DMS 273 (cell line): ENCODE measurements around the gene PLEKHB2.
"Not testable (repeated sequence)": the region's sequence is repeated elsewhere in the genome, so short reads cannot be mapped to it uniquely, and the experiment has no call there.

ENCODE experiments used
- DNase-seq: peaks from one replicate; lab custom pipeline; 2025; ENCODE audit not compliant: unreplicated experiment; lab: John Stamatoyannopoulos, UW

Gene PLEKHB2

DNA sequence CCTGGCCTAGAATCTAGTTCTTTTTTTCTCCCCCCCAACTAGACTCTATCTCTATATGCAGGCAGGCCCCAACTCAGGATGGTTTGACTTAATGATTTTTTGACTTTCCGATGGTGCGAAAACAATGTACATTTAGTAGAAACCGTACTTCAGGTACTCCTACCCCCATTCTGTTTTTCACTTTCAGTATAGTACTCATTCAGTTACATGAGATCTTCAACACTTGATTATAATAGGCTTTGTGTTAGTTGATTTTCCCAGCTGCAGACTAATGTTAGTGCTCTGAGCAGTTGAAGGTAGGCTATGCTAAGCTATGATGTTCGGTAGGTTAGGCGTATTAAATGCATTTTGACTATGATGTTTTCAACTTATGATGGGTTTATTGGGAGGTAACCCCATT, 37.7 kb downstream of the PLEKHB2 start:
- no peak for DNase-seq

DNA sequence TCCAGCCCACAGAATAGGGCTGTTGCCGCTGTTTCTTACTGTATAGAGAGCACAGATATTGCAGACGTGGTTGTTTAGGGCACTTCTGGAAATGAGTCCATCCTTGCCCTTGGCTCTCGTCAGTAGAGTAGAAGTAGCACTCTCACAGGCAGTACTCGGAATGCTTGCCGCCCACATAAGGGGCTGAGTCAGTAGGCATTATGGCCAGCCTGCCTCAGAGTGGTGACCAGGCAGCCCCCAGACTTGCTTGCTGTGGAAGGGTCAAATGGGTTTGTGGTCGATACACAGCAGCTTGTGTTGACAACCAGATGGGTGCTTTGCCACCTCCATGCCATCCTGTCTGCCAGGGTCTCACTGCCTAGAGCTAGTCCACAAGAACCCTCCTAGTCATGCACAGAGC, 38.7 kb downstream of the PLEKHB2 start:
- no peak for DNase-seq

DNA sequence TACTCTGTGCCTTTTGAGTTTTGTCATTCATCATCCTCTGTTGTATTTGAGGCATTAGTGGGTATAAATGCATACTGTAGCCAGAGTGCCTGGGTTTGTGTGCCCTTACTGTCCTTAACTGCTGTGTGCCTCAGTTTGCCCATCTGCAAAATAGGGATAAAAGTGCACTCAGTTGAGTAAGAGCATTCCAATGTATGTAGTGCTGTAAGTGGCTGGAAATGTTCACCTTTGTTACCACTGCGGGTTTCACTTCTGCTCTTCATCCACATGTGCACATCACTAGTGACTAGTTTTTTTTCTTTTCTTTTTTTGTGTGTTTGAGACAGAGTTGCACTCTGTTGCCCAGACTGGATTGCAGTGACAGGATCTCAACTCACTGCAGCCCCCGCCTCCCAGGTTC, 39.9 kb downstream of the PLEKHB2 start:
- no peak for DNase-seq

DNA sequence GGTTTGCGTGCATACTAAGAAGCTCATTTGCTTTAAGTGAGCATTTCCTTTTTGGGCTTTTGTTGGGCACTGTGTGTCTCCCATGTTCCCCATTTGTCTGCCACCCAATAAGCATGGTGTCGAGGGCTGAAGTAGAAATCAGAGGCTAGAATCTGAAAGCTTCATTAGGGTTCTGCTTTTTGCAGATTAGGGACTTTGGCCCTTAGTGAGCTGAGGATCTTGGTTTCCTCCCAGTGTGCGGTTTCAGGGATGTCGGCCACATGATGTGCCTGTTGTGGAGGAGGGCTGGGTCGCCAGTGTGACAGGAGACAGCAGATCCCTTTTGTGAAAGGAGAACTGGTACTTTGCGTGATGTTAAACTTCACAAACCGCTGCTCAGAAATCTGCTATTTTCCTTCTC, 41.1 kb downstream of the PLEKHB2 start:
- DNase-seq, result no peak

DNA sequence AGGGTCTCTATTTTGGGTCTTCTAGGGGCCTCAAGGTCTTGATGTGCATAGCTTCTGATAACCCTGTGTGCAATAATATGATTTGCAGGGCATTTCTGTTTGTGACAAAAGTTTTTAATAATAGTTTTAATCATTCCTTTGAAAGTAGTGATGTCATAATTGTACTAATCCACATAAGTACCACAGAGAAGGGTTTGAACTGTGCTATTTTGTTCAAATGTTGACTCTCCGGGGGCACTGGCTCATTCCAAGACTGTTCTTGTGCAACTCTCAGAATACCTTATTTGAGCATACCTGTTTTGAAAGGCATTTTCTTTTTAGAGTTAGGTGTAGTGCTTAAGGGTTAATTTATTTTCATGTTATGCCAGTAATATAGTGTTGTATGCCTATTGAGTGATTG, 41.6 kb downstream of the PLEKHB2 start:
- DNase-seq, result no peak

DNA sequence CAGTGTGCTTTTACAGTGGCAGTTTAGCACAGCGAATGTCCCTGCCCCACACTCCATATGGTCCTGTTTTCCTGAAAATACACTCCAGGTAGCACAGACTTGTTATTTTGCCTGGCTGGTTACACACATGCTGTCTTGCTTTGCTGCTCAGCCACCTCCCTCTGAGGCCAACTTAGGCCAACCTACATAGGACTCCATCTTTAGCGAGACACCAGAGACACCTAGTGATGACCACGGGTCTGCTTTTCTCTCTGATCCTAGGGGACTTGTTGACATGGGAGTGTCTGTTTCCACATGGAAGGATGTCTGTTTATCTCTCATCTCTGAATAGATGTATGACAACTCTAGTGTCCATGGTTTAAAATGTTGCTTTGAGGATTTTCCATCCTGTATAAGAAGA, 43.3 kb downstream of the PLEKHB2 start:
- peak; percentile 75 for DNase-seq

DNA sequence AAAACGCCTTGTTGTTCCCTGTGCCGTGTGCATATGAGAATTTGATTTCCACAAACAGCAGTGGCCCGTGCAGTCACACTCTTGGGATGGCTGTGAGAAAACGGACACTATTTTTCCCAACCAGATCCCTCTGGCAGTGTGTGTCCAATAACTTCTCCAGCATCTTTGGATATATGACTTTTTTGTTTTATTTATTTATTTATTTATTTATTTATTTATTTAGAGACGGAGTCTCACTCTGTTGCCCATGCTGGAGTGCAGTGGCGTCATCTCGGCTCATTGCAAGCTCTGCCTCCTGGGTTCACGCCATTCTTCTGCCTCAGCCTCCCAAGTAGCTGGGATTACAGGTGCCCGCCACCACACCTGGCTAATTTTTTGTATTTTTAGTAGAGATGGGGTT, 45.0 kb downstream of the PLEKHB2 start:
- DNase-seq, result not testable (repeated sequence)

DNA sequence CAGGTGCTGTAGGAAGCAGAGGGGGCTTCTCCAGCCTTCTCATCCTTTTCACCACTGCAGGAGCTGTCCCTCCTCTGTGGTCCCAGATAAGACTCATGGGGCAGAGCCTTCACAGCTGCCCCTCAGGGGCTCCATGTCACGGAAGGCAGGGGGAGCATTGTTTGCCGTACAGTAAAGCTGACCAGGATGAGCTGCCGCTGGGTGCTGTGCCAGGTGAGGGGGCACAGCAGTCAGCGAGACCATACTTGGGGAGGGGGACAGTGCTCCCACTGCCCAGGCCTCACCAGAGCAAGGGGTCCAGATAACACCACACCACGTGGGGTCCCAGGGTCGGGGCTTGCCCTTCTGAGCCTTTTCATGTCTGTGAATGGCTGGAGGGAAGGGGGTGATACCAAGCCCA, 46.3 kb downstream of the PLEKHB2 start:
- no peak for DNase-seq

DNA sequence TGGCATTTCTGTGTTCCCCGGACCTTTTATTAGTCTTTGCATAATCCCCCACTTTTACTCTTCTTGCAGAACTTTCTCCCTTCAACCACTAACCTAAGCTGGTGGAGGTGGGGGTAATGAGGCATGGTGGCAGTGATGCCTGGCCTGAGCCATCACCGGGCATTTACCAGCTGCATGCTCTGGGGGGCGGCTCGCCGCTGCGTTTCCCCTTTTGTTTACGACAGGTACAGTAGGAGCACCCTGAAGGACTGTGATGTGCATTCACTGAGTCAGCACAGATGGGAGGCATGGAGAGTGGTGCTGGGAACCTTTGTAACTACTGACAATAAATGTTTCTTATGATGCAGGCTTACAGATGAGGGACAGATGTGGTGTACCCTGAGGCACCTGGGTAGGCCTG, 46.9 kb downstream of the PLEKHB2 start:
- DNase-seq, result peak; percentile 24

DNA sequence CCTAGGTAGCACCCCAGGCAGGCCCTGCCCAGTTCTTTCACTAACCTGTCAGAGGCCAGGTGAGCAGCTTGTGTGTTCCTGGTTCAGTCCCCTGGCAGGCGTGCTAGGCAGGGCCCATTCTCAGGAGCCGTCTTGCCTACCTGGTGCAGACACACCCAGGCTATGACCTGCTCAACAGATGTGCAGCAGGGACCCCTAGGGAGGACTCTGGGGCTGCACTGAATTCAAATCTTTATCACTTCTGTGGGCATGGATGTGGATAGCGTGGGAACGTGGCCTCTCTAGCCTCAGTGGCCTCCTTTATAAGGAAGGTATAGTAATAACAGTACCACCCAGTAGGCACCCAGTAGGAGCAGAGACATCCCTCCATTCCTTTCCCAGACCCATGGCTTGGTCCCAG, 48.4 kb downstream of the PLEKHB2 start:
- no peak for DNase-seq

DNA sequence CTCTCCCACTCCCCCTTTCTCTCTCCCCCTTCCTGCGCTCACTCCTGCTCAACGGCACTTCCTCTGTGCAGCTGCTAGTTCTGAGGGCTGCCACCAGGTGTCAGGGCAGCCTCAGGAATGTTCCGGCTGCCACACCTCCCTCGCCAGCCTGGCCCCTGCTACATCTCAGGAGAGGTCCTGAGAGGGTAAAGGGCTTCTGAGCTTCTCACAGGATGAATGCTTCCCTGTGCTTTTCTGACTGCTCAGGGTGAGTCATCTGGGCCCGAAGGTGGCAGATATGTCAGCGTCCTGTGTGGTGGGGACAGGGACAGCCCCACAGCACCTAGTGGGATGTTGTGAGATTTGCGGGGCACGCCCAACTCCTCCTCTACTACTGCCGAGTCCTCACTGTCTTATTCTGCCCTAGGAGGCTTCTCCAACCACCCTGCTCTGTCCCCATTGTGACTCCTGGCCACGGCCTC, 49.0 kb downstream of the PLEKHB2 start:
- peak; percentile 84 for DNase-seq

DNA sequence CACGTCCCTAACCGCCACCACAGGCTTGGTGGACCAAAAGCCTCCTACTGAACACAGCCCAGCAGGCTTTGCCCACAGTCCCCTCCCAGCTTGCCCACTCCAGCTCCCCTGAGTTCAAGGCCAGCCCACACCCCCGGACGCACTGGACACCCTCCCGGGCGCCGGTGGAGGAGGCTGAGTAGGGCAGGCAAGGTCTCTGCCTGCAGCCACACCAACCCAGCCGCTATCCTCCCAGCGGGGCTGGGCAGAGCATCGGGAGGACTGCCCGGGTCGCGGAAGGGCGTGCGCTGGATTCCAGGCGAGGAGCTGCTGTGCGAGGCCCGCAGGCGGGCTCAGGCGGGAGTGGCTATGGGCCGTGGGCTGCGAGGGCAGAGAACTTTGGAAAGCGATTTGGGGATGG, 49.5 kb downstream of the PLEKHB2 start:
- DNase-seq, result no peak

DNA sequence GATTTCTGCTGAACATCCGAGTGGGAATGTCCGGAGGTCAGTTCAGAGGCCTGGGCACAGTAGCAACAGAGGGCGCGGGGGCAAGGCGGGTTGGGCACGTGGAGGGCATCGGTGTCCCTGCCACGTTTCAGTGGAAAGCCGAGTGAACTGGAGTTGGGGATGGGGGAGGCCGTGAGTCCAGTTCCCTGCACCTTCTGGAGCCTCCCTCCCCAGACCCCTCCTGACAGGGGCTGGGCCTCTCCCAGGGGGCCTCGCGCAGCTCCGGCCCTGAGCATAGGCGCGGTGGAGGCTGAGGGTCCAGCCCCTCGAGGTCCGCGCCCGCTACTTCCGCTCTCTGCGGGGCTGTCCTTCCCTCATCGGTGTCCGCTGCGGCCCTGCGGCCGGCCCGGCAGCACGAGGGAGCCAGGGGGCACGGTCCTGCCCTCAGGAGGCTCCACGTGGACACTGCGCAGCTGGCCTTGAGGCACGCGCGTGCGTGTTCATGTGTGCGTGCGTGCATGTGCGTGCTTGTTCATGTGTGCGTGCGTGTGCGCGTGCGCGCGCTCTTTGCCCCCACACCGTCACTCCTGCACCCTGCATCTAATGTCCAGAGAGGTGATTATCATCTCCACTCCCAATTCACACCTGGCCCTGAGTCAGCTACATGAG, 50.2 kb downstream of the PLEKHB2 start:
- no peak for DNase-seq

DNA sequence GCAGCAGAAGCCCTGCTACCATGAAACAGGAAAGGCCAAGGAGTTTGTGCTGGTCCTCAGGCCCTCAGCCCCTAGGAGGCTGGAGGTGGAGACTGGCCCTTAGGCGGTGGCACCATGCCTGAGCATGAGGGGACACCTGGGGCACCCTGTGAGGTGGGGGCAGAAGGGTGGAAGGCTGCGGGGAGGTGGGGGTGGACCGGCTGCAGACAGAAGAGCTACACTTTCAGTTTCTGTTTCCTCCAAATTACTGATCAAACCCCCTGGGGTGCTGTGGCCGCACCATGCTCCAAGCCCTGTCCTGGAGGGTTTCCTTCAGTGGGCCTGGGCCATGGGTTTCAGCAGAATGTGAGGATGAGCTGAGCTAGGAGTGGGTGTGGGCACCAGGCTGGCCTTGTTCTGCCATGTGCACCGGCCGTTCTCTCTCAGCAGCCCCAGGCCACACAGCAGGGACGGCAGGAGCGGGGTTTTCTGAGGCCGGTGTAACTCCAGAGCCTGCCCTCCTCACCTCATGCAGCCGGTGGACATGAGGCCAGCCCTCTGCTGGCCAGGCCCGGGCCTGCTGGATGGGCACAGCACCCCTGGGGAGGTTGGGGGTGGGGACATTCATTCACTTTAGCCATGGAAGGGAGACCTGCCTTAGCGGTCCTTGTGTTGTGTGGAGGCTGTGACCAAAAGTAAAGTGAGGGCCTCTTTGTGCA, 51.5 kb downstream of the PLEKHB2 start:
- DNase-seq, result no peak

DNA sequence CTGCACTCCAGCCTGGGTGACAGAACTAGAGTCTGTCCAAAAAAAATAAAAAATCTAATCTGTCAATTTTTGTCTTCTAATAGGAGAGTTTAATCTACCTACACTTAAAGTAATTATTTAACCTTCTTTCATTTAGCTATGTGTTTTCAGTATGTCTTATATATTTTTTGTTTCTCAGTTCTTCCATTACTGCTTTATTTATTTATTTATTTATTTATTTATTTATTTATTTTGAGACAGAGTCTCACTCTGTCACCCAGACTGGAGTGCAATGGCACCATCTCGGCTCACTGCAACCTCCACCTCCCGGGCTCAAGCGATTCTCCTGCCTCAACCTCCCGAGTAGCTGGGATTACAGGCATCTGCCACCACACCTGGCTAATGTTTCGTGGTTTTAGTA, 60.4 kb downstream of the PLEKHB2 start:
- not testable (repeated sequence) for DNase-seq

DNA sequence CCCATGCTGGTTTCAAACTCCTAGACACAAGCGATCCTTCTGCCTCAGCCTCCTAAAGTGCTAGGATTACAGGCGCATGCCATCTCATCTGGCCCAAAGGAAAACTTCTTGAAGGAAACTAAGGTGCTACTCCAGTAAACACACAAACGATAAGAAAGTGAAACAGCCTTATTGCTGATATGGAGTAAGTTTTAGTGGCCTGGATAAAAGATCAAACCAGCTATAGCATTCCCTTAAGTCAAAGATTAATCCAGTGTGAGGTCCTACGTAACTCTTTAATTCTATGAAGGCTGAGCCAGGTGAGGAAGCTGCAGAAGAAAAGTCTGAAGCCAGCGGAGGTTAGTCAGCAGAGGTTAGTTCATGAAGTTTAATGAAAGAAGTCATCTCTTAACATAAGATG, 63.4 kb downstream of the PLEKHB2 start:
- DNase-seq, result no peak

DNA sequence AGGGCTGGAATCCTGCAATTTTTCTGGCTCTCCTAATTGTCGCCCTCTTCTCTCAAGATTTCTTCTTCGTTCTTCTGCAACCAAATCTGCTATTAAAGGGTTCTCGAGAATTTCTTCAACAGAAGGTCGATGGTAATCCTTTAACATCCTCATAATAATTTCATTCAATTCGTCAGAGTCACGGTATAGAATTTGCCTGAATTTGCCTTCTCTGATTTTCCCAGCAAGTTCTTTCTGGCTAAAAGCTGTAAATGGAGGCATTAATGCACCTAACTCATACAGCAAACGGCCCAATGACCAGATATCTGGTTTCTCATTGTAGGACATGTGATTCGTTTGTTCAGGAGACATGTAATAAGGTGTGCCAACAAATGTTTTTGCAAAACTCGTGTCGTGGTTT, 72.9 kb downstream of the PLEKHB2 start:
- not testable (repeated sequence) for DNase-seq

DNA sequence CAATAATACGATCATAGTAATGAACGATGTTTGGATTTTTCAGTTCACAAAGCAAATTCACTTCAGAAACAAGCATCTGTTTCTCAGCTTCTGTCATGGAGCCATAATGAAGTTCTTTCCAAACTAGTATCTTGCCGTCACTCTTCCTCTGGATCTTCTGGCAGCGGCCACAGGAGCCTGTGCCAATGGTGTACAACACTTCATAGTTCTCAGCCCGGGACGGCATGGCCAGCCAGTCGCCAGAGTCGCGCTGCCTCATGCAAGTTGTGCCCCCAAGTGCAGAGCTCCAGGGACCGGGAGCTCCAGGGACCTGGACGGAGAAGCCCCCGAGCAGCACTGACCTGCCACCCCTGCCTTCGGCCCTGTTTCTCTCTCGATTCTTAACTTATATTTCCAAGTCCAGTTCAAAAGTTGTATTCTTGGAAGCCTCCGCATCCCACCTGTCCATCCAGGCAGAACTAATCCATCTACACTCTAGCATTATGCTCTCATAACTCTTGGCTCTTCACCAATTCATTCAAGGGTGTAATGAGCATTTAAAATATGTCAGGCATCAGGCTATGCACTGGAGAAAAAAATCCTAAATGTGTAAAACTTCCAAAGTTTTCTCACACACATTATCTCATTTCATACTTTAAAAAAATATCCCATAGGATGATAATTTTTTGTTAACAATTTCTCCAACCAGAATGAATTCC, 73.7 kb downstream of the PLEKHB2 start:
- not testable (repeated sequence) for DNase-seq

DNA sequence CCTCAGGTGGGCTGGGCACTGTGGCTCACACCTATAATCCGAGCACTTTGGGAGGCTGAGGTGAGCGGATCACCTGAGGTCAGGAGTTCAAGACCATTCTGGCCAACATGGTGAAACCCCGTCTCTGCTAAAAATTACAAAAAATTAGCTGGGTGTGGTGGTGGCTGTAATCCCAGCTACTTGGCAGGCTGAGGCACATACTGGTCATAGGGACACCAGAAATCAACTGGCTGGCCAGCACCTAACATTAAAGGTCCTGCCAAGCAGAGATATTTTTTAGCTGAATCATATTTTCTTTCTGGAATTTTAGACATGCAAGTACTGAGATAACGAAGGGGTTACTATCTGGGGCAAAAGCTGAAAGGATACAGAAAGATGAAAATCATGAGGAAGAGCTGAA, 76.3 kb downstream of the PLEKHB2 start:
- DNase-seq, result not testable (repeated sequence)

DNA sequence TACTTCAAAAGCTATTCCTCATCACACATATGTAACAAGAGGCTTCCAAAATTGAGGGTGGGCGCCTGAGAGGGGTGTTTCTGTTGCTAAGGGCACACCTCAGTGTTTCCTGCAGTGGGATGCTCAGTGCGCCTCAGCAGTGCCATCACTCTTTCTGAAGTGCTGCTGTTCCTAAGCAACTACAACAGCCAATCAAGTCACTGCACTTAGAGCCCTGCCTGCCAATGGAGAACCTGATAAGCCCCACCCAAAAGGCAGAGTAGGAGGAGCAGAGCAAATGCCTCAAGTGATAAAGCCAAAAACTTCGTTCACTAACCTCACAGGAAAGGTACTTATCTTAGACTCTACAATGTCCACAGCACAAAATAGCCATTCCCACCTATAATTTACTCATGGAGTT, 88.3 kb downstream of the PLEKHB2 start:
- peak; percentile 21 for DNase-seq

DNA sequence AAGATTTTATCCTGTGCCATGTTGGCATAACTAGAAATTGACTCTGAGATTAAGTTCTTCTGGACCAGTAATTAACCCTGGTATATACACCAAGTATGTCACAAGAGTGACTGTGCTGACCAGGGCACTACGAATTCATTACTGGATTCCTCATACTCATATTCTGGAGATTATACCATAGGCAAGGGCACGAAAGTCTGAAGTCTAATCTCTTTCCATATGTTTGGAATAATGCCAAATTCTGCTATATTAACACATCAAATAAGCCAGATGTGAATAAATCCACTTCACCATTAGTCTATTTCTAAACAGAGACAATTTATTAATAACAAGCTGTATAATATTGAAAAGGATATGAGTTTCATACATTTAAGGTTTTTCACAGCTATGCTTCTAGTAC, 91.0 kb downstream of the PLEKHB2 start:
- DNase-seq, result peak; percentile 4
